ENCODE results near the gene C2orf72. TPM values are rescaled to one million over a fixed set of nuclear protein-coding genes. Genes with fewer than 3 reads are reported as not detected.

C2orf72 gene
- total and polyA plus RNA-seq, 2 of the 13 experiments (the other 11 are each of a cell fraction or from before 2014, with no cell fraction given), result 147 to 203 TPM

DNA sequence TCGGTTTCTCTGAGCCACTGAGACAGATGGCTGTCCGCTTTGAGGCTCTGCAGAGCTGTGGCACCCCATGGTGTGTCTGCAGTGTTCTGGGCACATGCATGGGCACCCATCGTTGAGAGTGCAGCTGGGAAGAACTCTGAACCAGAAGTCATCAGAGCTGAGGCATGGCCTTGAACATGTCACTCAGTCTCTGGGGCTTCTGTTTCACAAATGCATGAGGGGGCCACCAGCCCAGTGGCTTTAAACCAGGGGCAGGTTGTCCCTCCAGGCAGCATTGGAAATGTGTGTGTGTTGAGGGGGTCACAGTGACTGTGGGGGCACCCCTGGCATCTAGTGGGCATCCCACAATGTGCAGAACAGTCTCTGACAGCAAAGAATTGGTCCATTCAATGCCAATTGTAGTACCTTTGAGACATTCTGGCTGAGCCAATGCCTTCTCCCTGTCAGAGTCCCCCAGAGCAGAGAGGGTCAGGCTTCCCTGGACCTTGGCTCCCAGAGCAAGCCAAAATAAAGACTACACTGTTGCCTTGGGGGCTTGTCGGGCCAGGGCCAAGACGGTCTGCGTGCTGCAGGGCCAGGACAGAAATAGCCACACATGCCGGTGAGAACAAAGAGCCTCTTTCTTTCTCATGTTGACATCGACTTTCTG lies 10.1 kb downstream of the C2orf72 start (continued):
- TF ChIP-seq FLYWCH1 (CRISPR knock-in tag; IDR thresholded peaks at IDR 0.05), result no peak
- 0 out of 2 replicates have a peak, but pooled peaks have one; percentile 29 for TF ChIP-seq ZNF761 (CRISPR knock-in tag; conservative IDR thresholded peaks at IDR 0.05)
- no peak for TF ChIP-seq SMYD3 (CRISPR knock-in tag; IDR thresholded peaks at IDR 0.05)
- TF ChIP-seq ZNF652 (CRISPR knock-in tag; IDR thresholded peaks at IDR 0.05; ENCODE audit: borderline replicate concordance, low read depth), result no peak
- 0 out of 2 replicates have a peak, but pooled peaks have one; percentile 8 for TF ChIP-seq GATAD1 (CRISPR knock-in tag; IDR thresholded peaks at IDR 0.05)
- TF ChIP-seq ZNF143 (CRISPR knock-in tag; IDR thresholded peaks at IDR 0.05), result peak; percentile 51; the same call in 1 of the 2 replicates
- TF ChIP-seq ZNF556 (CRISPR knock-in tag; IDR thresholded peaks at IDR 0.05; ENCODE audit: borderline replicate concordance), result no peak
- no peak for TF ChIP-seq MAFG (CRISPR knock-in tag; IDR thresholded peaks at IDR 0.05)
- 0 out of 2 replicates have a peak, but pooled peaks have one; percentile 50 for TF ChIP-seq ZNF547 (CRISPR knock-in tag; IDR thresholded peaks at IDR 0.05)
- no peak for TF ChIP-seq ZNF883 (CRISPR knock-in tag; IDR thresholded peaks at IDR 0.05; ENCODE audit: not compliant biosample characterization)
- TF ChIP-seq, protein P1, sequence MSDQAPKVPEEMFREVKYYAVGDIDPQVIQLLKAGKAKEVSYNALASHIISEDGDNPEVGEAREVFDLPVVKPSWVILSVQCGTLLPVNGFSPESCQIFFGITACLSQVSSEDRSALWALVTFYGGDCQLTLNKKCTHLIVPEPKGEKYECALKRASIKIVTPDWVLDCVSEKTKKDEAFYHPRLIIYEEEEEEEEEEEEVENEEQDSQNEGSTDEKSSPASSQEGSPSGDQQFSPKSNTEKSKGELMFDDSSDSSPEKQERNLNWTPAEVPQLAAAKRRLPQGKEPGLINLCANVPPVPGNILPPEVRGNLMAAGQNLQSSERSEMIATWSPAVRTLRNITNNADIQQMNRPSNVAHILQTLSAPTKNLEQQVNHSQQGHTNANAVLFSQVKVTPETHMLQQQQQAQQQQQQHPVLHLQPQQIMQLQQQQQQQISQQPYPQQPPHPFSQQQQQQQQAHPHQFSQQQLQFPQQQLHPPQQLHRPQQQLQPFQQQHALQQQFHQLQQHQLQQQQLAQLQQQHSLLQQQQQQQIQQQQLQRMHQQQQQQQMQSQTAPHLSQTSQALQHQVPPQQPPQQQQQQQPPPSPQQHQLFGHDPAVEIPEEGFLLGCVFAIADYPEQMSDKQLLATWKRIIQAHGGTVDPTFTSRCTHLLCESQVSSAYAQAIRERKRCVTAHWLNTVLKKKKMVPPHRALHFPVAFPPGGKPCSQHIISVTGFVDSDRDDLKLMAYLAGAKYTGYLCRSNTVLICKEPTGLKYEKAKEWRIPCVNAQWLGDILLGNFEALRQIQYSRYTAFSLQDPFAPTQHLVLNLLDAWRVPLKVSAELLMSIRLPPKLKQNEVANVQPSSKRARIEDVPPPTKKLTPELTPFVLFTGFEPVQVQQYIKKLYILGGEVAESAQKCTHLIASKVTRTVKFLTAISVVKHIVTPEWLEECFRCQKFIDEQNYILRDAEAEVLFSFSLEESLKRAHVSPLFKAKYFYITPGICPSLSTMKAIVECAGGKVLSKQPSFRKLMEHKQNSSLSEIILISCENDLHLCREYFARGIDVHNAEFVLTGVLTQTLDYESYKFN (CRISPR knock-in tag; conservative IDR thresholded peaks at IDR 0.05), result peak; percentile 67
- TF ChIP-seq, protein P2, sequence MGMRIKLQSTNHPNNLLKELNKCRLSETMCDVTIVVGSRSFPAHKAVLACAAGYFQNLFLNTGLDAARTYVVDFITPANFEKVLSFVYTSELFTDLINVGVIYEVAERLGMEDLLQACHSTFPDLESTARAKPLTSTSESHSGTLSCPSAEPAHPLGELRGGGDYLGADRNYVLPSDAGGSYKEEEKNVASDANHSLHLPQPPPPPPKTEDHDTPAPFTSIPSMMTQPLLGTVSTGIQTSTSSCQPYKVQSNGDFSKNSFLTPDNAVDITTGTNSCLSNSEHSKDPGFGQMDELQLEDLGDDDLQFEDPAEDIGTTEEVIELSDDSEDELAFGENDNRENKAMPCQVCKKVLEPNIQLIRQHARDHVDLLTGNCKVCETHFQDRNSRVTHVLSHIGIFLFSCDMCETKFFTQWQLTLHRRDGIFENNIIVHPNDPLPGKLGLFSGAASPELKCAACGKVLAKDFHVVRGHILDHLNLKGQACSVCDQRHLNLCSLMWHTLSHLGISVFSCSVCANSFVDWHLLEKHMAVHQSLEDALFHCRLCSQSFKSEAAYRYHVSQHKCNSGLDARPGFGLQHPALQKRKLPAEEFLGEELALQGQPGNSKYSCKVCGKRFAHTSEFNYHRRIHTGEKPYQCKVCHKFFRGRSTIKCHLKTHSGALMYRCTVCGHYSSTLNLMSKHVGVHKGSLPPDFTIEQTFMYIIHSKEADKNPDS (CRISPR knock-in tag; IDR thresholded peaks at IDR 0.05), result no peak; the same call in 1 of the 2 replicates
- TF ChIP-seq, protein P3, sequence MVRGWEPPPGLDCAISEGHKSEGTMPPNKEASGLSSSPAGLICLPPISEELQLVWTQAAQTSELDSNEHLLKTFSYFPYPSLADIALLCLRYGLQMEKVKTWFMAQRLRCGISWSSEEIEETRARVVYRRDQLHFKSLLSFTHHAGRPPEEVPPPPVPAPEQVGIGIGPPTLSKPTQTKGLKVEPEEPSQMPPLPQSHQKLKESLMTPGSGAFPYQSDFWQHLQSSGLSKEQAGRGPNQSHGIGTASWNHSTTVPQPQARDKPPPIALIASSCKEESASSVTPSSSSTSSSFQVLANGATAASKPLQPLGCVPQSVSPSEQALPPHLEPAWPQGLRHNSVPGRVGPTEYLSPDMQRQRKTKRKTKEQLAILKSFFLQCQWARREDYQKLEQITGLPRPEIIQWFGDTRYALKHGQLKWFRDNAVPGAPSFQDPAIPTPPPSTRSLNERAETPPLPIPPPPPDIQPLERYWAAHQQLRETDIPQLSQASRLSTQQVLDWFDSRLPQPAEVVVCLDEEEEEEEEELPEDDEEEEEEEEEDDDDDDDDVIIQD (CRISPR knock-in tag; IDR thresholded peaks at IDR 0.05; ENCODE audit: low read depth), result no peak
- TF ChIP-seq, protein P4, sequence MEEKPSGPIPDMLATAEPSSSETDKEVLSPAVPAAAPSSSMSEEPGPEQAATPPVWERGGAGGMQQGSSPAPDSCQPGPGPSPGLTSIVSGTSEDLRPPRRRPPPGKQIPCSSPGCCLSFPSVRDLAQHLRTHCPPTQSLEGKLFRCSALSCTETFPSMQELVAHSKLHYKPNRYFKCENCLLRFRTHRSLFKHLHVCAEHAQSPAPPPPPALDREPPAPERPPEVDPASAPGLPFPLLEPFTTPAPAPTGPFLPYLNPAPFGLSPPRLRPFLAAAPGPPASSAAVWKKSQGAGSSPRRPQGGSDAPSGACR (CRISPR knock-in tag; IDR thresholded peaks at IDR 0.05), result peak; percentile 74; the same call in 1 of the 2 replicates
- peak; percentile 80 for TF ChIP-seq FOXA3 (CRISPR knock-in tag; IDR thresholded peaks at IDR 0.05)
- TF ChIP-seq, protein P5, sequence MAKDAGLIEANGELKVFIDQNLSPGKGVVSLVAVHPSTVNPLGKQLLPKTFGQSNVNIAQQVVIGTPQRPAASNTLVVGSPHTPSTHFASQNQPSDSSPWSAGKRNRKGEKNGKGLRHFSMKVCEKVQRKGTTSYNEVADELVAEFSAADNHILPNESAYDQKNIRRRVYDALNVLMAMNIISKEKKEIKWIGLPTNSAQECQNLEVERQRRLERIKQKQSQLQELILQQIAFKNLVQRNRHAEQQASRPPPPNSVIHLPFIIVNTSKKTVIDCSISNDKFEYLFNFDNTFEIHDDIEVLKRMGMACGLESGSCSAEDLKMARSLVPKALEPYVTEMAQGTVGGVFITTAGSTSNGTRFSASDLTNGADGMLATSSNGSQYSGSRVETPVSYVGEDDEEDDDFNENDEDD (CRISPR knock-in tag; IDR thresholded peaks at IDR 0.05; ENCODE audit: borderline replicate concordance), result 0 out of 2 replicates have a peak, but pooled peaks have one; percentile 16
- no peak for TF ChIP-seq ZNF672 (CRISPR knock-in tag; IDR thresholded peaks at IDR 0.05)
- TF ChIP-seq, protein P6, sequence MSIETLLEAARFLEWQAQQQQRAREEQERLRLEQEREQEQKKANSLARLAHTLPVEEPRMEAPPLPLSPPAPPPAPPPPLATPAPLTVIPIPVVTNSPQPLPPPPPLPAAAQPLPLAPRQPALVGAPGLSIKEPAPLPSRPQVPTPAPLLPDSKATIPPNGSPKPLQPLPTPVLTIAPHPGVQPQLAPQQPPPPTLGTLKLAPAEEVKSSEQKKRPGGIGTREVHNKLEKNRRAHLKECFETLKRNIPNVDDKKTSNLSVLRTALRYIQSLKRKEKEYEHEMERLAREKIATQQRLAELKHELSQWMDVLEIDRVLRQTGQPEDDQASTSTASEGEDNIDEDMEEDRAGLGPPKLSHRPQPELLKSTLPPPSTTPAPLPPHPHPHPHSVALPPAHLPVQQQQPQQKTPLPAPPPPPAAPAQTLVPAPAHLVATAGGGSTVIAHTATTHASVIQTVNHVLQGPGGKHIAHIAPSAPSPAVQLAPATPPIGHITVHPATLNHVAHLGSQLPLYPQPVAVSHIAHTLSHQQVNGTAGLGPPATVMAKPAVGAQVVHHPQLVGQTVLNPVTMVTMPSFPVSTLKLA (IDR thresholded peaks at IDR 0.05), result no peak
- TF ChIP-seq ZNF670 (CRISPR knock-in tag; IDR thresholded peaks at IDR 0.05; ENCODE audit: borderline replicate concordance), result no peak

Data from HepG2 (cell line).